ENCODE data around the gene SLC39A5.

SLC39A5 gene, protein sequence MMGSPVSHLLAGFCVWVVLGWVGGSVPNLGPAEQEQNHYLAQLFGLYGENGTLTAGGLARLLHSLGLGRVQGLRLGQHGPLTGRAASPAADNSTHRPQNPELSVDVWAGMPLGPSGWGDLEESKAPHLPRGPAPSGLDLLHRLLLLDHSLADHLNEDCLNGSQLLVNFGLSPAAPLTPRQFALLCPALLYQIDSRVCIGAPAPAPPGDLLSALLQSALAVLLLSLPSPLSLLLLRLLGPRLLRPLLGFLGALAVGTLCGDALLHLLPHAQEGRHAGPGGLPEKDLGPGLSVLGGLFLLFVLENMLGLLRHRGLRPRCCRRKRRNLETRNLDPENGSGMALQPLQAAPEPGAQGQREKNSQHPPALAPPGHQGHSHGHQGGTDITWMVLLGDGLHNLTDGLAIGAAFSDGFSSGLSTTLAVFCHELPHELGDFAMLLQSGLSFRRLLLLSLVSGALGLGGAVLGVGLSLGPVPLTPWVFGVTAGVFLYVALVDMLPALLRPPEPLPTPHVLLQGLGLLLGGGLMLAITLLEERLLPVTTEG

DNA sequence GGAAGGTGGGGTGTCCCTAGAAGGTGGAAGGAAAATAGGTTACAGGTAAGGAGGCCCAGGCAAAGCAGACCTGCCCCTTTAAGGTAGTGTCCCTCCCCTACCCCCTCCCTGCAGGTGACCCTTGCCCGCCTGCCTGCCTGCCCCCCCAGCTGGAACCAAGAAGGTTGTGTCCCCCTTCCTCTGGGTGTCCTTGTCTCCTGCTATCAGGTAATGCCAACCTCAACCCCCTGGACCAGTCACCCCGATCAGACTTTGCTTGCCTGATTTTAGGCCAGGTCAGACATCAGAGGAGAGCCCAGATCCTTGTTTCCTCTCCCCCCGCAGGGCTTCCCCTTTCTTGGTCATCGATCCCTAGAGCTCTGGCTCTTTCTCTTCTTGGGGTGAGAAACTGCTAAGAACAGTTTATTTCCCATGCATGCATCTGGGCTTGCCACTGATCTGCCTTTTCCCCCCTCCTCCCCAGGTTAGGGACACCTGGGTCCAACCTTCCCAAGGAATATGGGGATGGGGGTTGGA is at the start of gene SLC39A5:
SLC39A5 (plus strand) TSS at position 136 of the 516 bp plus-strand sequence. CDS start 1,224 bp downstream, outside the sequence.
- TF ChIP-seq, protein P1, sequence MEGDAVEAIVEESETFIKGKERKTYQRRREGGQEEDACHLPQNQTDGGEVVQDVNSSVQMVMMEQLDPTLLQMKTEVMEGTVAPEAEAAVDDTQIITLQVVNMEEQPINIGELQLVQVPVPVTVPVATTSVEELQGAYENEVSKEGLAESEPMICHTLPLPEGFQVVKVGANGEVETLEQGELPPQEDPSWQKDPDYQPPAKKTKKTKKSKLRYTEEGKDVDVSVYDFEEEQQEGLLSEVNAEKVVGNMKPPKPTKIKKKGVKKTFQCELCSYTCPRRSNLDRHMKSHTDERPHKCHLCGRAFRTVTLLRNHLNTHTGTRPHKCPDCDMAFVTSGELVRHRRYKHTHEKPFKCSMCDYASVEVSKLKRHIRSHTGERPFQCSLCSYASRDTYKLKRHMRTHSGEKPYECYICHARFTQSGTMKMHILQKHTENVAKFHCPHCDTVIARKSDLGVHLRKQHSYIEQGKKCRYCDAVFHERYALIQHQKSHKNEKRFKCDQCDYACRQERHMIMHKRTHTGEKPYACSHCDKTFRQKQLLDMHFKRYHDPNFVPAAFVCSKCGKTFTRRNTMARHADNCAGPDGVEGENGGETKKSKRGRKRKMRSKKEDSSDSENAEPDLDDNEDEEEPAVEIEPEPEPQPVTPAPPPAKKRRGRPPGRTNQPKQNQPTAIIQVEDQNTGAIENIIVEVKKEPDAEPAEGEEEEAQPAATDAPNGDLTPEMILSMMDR (IDR thresholded peaks at IDR 0.05; ENCODE audit: low read depth, low read length, missing control alignments), result no peak
- no peak for DNase-seq (ENCODE audit: low read depth)
- H3K4me3 ChIP-seq (ENCODE audit: low read depth, low read length), result no peak within 1 kb of the TSS
- in situ Hi-C loops (cut with HindIII; ENCODE audit: low sequenced_read_pairs), result no loop called here

DNA sequence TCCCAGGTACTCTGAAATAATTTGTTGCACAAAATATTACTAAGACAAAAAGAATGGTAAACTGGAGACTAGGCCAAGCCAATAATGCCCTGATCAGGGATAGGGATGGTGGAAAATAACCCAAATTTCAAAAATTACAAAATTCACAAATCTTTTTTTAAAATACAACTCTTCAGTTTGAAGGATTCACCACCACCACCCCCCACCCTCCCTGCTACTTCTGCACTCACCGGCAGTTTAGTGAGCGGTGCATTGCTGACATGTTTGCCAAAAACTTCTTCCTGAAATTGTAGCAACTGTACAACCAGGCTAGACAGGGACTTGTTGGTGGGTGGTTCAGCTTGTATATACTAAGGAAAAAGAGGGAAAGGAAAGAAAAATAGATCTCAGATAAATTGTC is 42.9 kb upstream of the SLC39A5 start:
- H3K4me3 ChIP-seq (ENCODE audit: low read depth, low read length), result no peak overlapping the region
- in situ Hi-C loops (cut with HindIII; ENCODE audit: low sequenced_read_pairs), result no loop called here

DNA sequence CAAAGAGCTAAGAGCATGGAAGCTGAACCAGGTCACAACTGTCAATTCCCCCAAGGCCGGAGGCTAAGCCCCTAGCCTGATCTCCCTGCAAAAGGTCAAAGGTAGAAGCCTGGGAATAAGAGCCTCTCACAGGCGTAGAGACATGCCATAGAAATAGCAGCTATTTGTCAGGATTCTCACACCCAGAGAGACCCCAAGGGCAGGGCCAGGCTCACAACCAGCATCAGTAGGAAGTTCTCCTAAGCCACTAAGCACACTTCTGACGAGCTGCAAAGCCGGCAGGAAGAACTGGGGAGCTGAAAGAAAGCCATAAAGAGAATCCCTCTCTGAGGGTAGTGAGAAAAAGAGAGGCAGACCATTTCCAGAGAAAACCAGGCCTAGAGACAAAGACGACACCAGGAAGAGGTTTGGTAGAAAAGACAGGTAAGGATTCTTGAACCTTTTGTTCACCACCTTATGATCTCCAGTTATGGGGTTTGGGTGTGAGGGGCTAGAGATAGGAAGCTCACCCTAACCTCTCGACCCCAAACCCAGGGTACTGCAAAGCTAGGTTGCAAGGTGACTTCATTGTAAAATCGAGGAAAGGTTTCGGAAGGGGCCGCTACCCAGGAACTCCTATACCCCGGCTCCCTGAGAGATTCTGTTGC is 41.6 kb upstream of the SLC39A5 start:
- in situ Hi-C loops (cut with HindIII; ENCODE audit: low sequenced_read_pairs), result no loop called here
- TF ChIP-seq, protein P1 (IDR thresholded peaks at IDR 0.05; ENCODE audit: low read depth, low read length, missing control alignments), result no peak
- peak overlapping the region; percentile 81 for H3K4me3 ChIP-seq (ENCODE audit: low read depth, low read length)
- no peak for DNase-seq (ENCODE audit: low read depth)

More for the DNA sequence above, 42.9 kb upstream of the SLC39A5 start:
- TF ChIP-seq, protein P1 (IDR thresholded peaks at IDR 0.05; ENCODE audit: low read depth, low read length, missing control alignments), result no peak
- no peak for DNase-seq (ENCODE audit: low read depth)

DNA sequence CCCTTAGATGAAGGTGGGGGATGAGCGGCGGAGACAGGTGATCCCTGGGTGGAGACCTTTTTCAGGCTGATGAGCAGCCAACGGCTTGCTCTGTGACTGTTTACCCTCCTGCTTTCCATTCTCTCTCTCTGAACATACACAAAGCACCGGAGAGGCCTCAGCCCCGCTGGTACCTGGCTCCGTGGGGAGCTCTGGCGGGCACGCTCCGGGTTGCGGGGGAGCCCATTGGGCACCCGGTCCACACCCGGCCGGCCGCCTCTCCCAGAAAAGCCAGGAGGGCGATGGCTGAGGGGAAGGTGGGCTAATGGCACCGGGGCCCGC is 41.1 kb upstream of the SLC39A5 start:
- in situ Hi-C loops (cut with HindIII; ENCODE audit: low sequenced_read_pairs), result no loop called here
- DNase-seq (ENCODE audit: low read depth), result no peak
- TF ChIP-seq, protein P1 (IDR thresholded peaks at IDR 0.05; ENCODE audit: low read depth, low read length, missing control alignments), result no peak
- peak overlapping the region; percentile 81 for H3K4me3 ChIP-seq (ENCODE audit: low read depth, low read length)

DNA sequence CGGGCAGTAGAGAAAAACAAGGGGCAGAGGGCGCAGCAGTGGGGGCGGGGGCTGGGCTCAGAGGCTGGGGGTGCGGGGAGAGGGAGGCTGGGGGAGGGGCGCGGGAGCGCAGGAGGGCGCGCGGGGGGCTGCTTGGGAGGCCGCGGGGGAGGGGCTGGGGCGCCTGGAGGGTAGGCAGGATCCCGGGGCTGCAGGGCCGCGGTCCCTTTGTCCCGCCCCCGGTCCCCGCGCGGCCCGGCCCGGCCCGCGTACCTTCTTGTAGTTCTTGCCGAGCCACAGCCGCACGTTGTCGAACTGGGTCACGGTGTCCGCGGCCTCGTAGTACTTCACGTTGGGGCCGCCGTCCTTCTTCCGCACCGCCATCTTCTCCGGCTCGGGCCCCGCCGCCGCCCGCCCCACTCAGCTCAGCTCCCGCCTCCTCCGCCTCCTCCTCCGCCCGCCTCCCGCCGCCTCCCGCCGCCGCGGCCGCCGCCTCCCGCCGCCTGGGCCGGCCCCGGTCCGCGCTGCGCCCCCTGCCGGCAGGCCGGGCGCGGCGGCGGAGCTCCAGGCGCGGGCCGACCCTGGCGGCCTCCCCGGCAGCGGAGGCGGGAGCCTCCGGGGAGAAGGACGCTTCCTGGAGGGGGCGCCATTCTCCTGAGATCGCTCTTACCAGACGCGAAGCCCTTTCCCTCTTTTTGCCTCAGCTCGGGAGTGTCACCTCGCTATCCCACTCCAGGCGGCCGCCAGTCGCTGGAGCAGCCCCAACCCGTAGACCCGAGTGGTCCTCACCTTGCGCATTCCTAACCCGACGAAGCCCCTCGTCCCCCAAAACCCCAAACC is 40.5 kb upstream of the SLC39A5 start, which contains the start of gene SMARCC2:
SMARCC2 (minus strand) TSS at position 385 of the 819 bp plus-strand sequence; CDS start at position 363, 22 bp downstream.
- in situ Hi-C loops (cut with HindIII; ENCODE audit: low sequenced_read_pairs), result no loop called here
- DNase-seq (ENCODE audit: low read depth), result peak; percentile 48
- H3K4me3 ChIP-seq (ENCODE audit: low read depth, low read length), result peak within 1 kb of the TSS; percentile 81
- TF ChIP-seq, protein P1 (IDR thresholded peaks at IDR 0.05; ENCODE audit: low read depth, low read length, missing control alignments), result peak; percentile 44

Measured in astrocyte of the cerebellum (primary cell).